ENCODE results near the gene PIK3C3. TPM values are rescaled to one million over a fixed set of nuclear protein-coding genes. Genes with fewer than 3 reads are reported as not detected.

The PIK3C3 gene
- total and polyA plus RNA-seq, 2 of the 8 experiments (the other 6 are each of a cell fraction or from before 2014, with no cell fraction given), result 15.3 to 47.4 TPM

GRCh38 chr18:42045346-42045745 is 90.3 kb downstream of the PIK3C3 start:
- DNase-seq (ENCODE audit: low read depth in 1 of 2, low spot score in 2 of 2) (no peak), FAIRE-seq (no peak)
- no peaks in the 10 kb centered on the region for H3K23me2 ChIP-seq (ENCODE audit: low read depth, low read length)
- H3K4me2 ChIP-seq (ENCODE audit: insufficient read depth in 1 of 2, low read depth in 2 of 2, low read length in 2 of 2), result no peak overlapping the region
- H4K91ac ChIP-seq (replicated peaks; ENCODE audit: insufficient read length, low read length), result no peak overlapping the region
- H3K79me2 ChIP-seq (ENCODE audit: control insufficient read depth in 1 of 2, insufficient read depth in 2 of 2, low read length in 2 of 2), result no peaks in the 10 kb centered on the region
- no peak overlapping the region for H3K14ac ChIP-seq (ENCODE audit: insufficient read length)
- TF ChIP-seq SP2 (IDR thresholded peaks at IDR 0.05; ENCODE audit: low read length), result no peak
- no peak for TF ChIP-seq POLR2AphosphoS5 (IDR thresholded peaks at IDR 0.05; ENCODE audit: low read depth, low read length)
- TF ChIP-seq BACH1 (IDR thresholded peaks at IDR 0.05; ENCODE audit: low read length), result no peak
- no peak for TF ChIP-seq FOSL1 (IDR thresholded peaks at IDR 0.05; ENCODE audit: insufficient read depth, low read depth, low read length)
- TF ChIP-seq NRF1 (IDR thresholded peaks at IDR 0.05; ENCODE audit: low read depth, low read length), result no peak
- TF ChIP-seq KDM5A (IDR thresholded peaks at IDR 0.05; ENCODE audit: low read length), result no peak
- TF ChIP-seq ASH2L (IDR thresholded peaks at IDR 0.05; ENCODE audit: low read length), result no peak
- TF ChIP-seq KDM4A (IDR thresholded peaks at IDR 0.05; ENCODE audit: low read depth, low read length, severe bottlenecking), result no peak
- TF ChIP-seq RNF2 (IDR thresholded peaks at IDR 0.05; ENCODE audit: borderline replicate concordance, low read depth, low read length, missing control alignments, poor library complexity, severe bottlenecking), result no peak
- no peak for TF ChIP-seq SIX5 (IDR thresholded peaks at IDR 0.05; ENCODE audit: low read depth, low read length)
- no peak for TF ChIP-seq GTF2F1 (IDR thresholded peaks at IDR 0.05; ENCODE audit: borderline replicate concordance, low read depth, low read length)
- TF ChIP-seq CBX8 (IDR thresholded peaks at IDR 0.05; ENCODE audit: borderline replicate concordance, low read depth, low read length), result no peak
- H3K9ac ChIP-seq (replicated peaks in 1 of 4; ENCODE audit: extremely low read depth in 1 of 4, low read depth in 3 of 4, low read length in 3 of 4), result no peak overlapping the region
- ChIA-PET POLR2A (ENCODE audit: partially characterized antibody) (no interaction called here), CTCF (ENCODE audit: partially characterized antibody) (interaction anchor here (1.1 to 1.8 kb wide), 3 partner anchors 8 to 18 kb away, joined by 3 to 5 read pairs (median 4); no protein-coding TSS in a partner anchor)
- H3K4ac ChIP-seq (replicated peaks; ENCODE audit: insufficient read length, low read depth, low read length), result no peak overlapping the region
- H3K36me3 ChIP-seq (ENCODE audit: control insufficient read depth in 2 of 4, insufficient read depth in 4 of 4, low read length in 3 of 4), result peaks cover 0 to 20% (median 4%) of the 10 kb centered on the region in 4 experiments; a peak in 3 of 8 replicates
- WGBS, 2 experiments (ENCODE audit: extremely low coverage in 1 of 2, insufficient coverage in 1 of 2, insufficient read length in 1 of 2, insufficient replicate concordance in 2 of 2, low coverage in 1 of 2, low lambda C conversion rate in 2 of 2, missing lambda C conversion rate in 1 of 2), result 84% methylated on average over 1 of the region's 1 CpG; no CpG with 5 or more reads in 1 of the 2 experiments
- no peak overlapping the region for H2BK120ac ChIP-seq (replicated peaks; ENCODE audit: low read depth, low read length)
- no peaks in the 10 kb centered on the region for H3K4me1 ChIP-seq (replicated peaks in 1 of 4; ENCODE audit: control insufficient read depth in 3 of 4, insufficient read depth in 4 of 4, low read length in 3 of 4)
- no peak overlapping the region for H2BK5ac ChIP-seq (ENCODE audit: low read depth, low read length)
- no peak overlapping the region for H2BK12ac ChIP-seq (ENCODE audit: low read depth, low read length)
- H2BK15ac ChIP-seq (ENCODE audit: low read length), result no peak overlapping the region
- H2BK20ac ChIP-seq (ENCODE audit: low read length), result no peak overlapping the region
- no peak overlapping the region for H3K4me3 ChIP-seq (ENCODE audit: extremely low read depth in 1 of 4, insufficient read depth in 2 of 4, low read depth in 3 of 4, low read length in 4 of 4)
- H3K27me3 ChIP-seq (replicated peaks in 1 of 4; ENCODE audit: control insufficient read depth in 3 of 4, extremely low read depth in 1 of 4, insufficient read depth in 3 of 4, low read length in 3 of 4), result no peaks in the 10 kb centered on the region
- no peak overlapping the region for H3K18ac ChIP-seq (ENCODE audit: extremely low read depth, low read length)
- H4K8ac ChIP-seq (ENCODE audit: extremely low read depth, insufficient read depth, low read length), result no peak overlapping the region
- no peak overlapping the region for H3K27ac ChIP-seq (ENCODE audit: low read depth, low read length)
- no peaks in the 10 kb centered on the region for H3K9me3 ChIP-seq (ENCODE audit: insufficient read depth in 2 of 2, low read depth in 1 of 2, low read length in 1 of 2)
- H2AK5ac ChIP-seq (ENCODE audit: low read depth, low read length), result no peak overlapping the region
- no peak overlapping the region for H2AFZ ChIP-seq (ENCODE audit: low read length)
- H4K20me1 ChIP-seq (replicated peaks in 1 of 2; ENCODE audit: control insufficient read depth in 1 of 2, insufficient read depth in 2 of 2, low read length in 2 of 2), result no peaks in the 10 kb centered on the region
- H3K23ac ChIP-seq (ENCODE audit: insufficient read length), result no peak overlapping the region
- no peak overlapping the region for H3K56ac ChIP-seq (replicated peaks; ENCODE audit: insufficient read length, low read depth, low read length)
- H3K79me1 ChIP-seq (ENCODE audit: low read depth, low read length), result no peaks in the 10 kb centered on the region
- no peak overlapping the region for H4K5ac ChIP-seq (ENCODE audit: insufficient read length, low read depth, low read length)
